CD4-positive, alpha-beta T cell (primary cell): ENCODE data around the gene ZSCAN4. TPM values are rescaled to one million over a fixed set of nuclear protein-coding genes. Genes with fewer than 3 reads are reported as not detected.

Experiments
- ATAC-seq: fragments of 200-7000 bp; cut with Tn5 transposase; one replicate; pipeline ENCODE4 v1.10.0; 2022; ENCODE audit warnings: mild to moderate bottlenecking; ENCODE audit not compliant: poor library complexity
- CTCF ChIA-PET: fragments of 350-600 bp; sonication (Branson Sonifier 250); formaldehyde crosslinking; loops from one replicate; lab custom pipeline; 2021; ENCODE audit warnings: antibody characterized with exemption, inconsistent platforms; lab: Charles Lee
- POLR2A ChIA-PET: fragments of 350-600 bp; sonication (Branson Sonifier 250); formaldehyde crosslinking; loops from one replicate; lab custom pipeline; 2021; ENCODE audit warnings: antibody characterized with exemption, inconsistent platforms; lab: Charles Lee
- DNase-seq, 14 experiments: peaks; one replicate each; pipeline ENCODE4 v3.0.0-alpha.2; 2013 to 2020; ENCODE audit warnings: mixed read lengths in 2 of 14
- H3K27ac ChIP-seq, 2 donors: one replicate each; pipeline versions ENCODE4 v1.5.1 to v1.7.0; 2013; ENCODE audit warnings: low read length in 2 of 2, low read depth in 1 of 2, mild to moderate bottlenecking in 1 of 2
- H3K27me3 ChIP-seq, 2 experiments: 1 replicate in 1 of 2; 2 replicates in 1 of 2; pipeline versions ENCODE4 v1.6.1 to v1.7.0; 2013; ENCODE audit warnings: low read length in 2 of 2, control low read depth in 1 of 2, mild to moderate bottlenecking in 1 of 2, moderate library complexity in 1 of 2; ENCODE audit not compliant: insufficient read depth in 2 of 2, control insufficient read depth in 1 of 2
- H3K36me3 ChIP-seq: one replicate; pipeline ENCODE4 v1.6.1; 2013; ENCODE audit warnings: low read length, control low read depth; ENCODE audit not compliant: insufficient read depth
- H3K4me1 ChIP-seq: one replicate; pipeline ENCODE4 v1.6.1; 2013; ENCODE audit warnings: low read length, control low read depth; ENCODE audit not compliant: insufficient read depth
- H3K4me3 ChIP-seq: one replicate; pipeline ENCODE4 v1.5.1; 2013; ENCODE audit warnings: mild to moderate bottlenecking, low read length, moderate library complexity
- H3K9me3 ChIP-seq, 2 experiments: 1 replicate in 1 of 2; 2 replicates in 1 of 2; pipeline versions ENCODE4 v1.6.1 to v1.7.0; 2013; ENCODE audit warnings: low read length in 2 of 2, mild to moderate bottlenecking in 2 of 2, control low read depth in 1 of 2, moderate library complexity in 1 of 2; ENCODE audit not compliant: control insufficient read depth in 1 of 2, insufficient read depth in 1 of 2
- H3K27ac Mint-ChIP-seq: one replicate; pipeline ENCODE4 v1.8.0; 2020; ENCODE audit warnings: mixed read lengths
- H3K27me3 Mint-ChIP-seq: one replicate; pipeline ENCODE4 v1.8.0; 2021; ENCODE audit warnings: mixed read lengths
- H3K36me3 Mint-ChIP-seq: one replicate; pipeline ENCODE4 v1.8.0; 2021; ENCODE audit warnings: low read depth, mixed read lengths
- H3K4me1 Mint-ChIP-seq: one replicate; pipeline ENCODE4 v1.8.0; 2021; ENCODE audit warnings: low read depth, mixed read lengths
- H3K4me3 Mint-ChIP-seq: one replicate; pipeline ENCODE4 v1.8.0; 2020; ENCODE audit warnings: mild to moderate bottlenecking, mixed read lengths
- H3K9me3 Mint-ChIP-seq: one replicate; pipeline ENCODE4 v1.8.0; 2020; ENCODE audit warnings: mixed read lengths
- intact Hi-C, 2 experiments: fragments of 100-400 bp; cut with DNase I in 1 of 2; cut with micrococcal nuclease in 1 of 2; formaldehyde crosslinking; loops; one replicate each; pipeline versions ENCODE4 v1.15.1 to v1.9.0; 2023 to 2025; cut with DNase I, micrococcal nuclease
- total RNA-seq, 174 experiments: library from RNA in 2 of 174; stranded (reverse) in 2 of 174; gene quantifications; one replicate each; pipeline ENCODE4 v1.2.3 and lab custom pipeline; 2021 to 2026
- TF ChIP-seq, protein P1 (sequence below): fragments of 200-600 bp; IDR thresholded peaks from one replicate; pipeline ENCODE4 v1.8.0; 2022; ENCODE audit warnings: antibody characterized with exemption, mild to moderate bottlenecking

The ZSCAN4 gene
- total RNA-seq, 2 experiments from 2014 or later = not detected

GRCh38 chr19:57665261-57665806 lies 3.4 kb upstream of the ZSCAN4 start:
- Histone ChIP-seq H3K27ac (no peak overlapping the region), H3K36me3 (no peaks in the 10 kb centered on the region), H3K27me3 (peaks cover 32 to 55% of the 10 kb centered on the region in 2 experiments), H3K4me1 (peaks cover 5% of the 10 kb centered on the region), H3K4me3 (no peak overlapping the region), H3K9me3 (peaks cover 0 to 54% of the 10 kb centered on the region in 2 experiments)
- Mint-ChIP-seq H3K4me1 (peaks cover 6% of the 10 kb centered on the region), H3K9me3 (no peaks in the 10 kb centered on the region), H3K4me3 (peak overlapping the region; percentile 30), H3K36me3 (no peaks in the 10 kb centered on the region), H3K27ac (no peak overlapping the region), H3K27me3 (peaks cover 56% of the 10 kb centered on the region)
- no peak for DNase-seq
- intact Hi-C loops = no loop called here
- no peak for ATAC-seq
- ChIA-PET POLR2A (no interaction called here), CTCF (no interaction called here)
- TF ChIP-seq, protein P1, sequence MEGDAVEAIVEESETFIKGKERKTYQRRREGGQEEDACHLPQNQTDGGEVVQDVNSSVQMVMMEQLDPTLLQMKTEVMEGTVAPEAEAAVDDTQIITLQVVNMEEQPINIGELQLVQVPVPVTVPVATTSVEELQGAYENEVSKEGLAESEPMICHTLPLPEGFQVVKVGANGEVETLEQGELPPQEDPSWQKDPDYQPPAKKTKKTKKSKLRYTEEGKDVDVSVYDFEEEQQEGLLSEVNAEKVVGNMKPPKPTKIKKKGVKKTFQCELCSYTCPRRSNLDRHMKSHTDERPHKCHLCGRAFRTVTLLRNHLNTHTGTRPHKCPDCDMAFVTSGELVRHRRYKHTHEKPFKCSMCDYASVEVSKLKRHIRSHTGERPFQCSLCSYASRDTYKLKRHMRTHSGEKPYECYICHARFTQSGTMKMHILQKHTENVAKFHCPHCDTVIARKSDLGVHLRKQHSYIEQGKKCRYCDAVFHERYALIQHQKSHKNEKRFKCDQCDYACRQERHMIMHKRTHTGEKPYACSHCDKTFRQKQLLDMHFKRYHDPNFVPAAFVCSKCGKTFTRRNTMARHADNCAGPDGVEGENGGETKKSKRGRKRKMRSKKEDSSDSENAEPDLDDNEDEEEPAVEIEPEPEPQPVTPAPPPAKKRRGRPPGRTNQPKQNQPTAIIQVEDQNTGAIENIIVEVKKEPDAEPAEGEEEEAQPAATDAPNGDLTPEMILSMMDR = no peak

- H3K27me3 ChIP-seq = peaks cover 33 to 51% of the 10 kb centered on the region in 2 experiments
- H3K27ac ChIP-seq = no peak overlapping the region
- H3K4me1 ChIP-seq = peaks cover 5% of the 10 kb centered on the region
- ChIA-PET POLR2A (no interaction called here), CTCF (no interaction called here)
- Mint-ChIP-seq H3K36me3 (no peaks in the 10 kb centered on the region), H3K27me3 (peaks cover 56% of the 10 kb centered on the region), H3K9me3 (peaks cover 6% of the 10 kb centered on the region), H3K4me3 (no peak overlapping the region), H3K4me1 (peaks cover 6% of the 10 kb centered on the region), H3K27ac (no peak overlapping the region)
- DNase-seq = no peak
- TF ChIP-seq, protein P1 = no peak
- no peaks in the 10 kb centered on the region for H3K36me3 ChIP-seq
- H3K9me3 ChIP-seq = peaks cover 0 to 50% of the 10 kb centered on the region in 2 experiments
- H3K4me3 ChIP-seq = no peak overlapping the region
- no peak for ATAC-seq
- intact Hi-C loops = no loop called here
Measured at GRCh38 chr19:57667228-57667627, 1.5 kb upstream of the ZSCAN4 start.

- no peaks in the 10 kb centered on the region for H3K36me3 Mint-ChIP-seq
- ATAC-seq = no peak
- H3K4me1 Mint-ChIP-seq = no peaks in the 10 kb centered on the region
- H3K4me3 ChIP-seq = no peak overlapping the region
- no peak overlapping the region for H3K27ac ChIP-seq
- intact Hi-C loops = no loop called here
- H3K27ac Mint-ChIP-seq = no peak overlapping the region
- H3K9me3 ChIP-seq = peaks cover 0 to 31% of the 10 kb centered on the region in 2 experiments
- CTCF ChIA-PET = interaction anchor here (0.7 kb wide), 1 partner anchor 498 kb away, joined by 3 read pairs; no protein-coding TSS in a partner anchor
- peaks cover 31% of the 10 kb centered on the region for H3K27me3 Mint-ChIP-seq
- H3K4me3 Mint-ChIP-seq = no peak overlapping the region
- H3K9me3 Mint-ChIP-seq = peaks cover 9% of the 10 kb centered on the region
- H3K36me3 ChIP-seq = no peaks in the 10 kb centered on the region
- no peak for DNase-seq
- peaks cover 14 to 17% of the 10 kb centered on the region in 2 experiments for H3K27me3 ChIP-seq
- TF ChIP-seq, protein P1 = no peak
- POLR2A ChIA-PET = no interaction called here
- H3K4me1 ChIP-seq = no peaks in the 10 kb centered on the region
Measured at GRCh38 chr19:57671124-57671895, 2.6 kb downstream of the ZSCAN4 start.
